ENCODE data around the gene MAP3K19.

GRCh38 chr2:134949981-134950708 is 97.1 kb downstream of the MAP3K19 start:
- TF ChIP-seq CTCF (IDR thresholded peaks at IDR 0.05) (no peak), POLR2A (IDR thresholded peaks at IDR 0.05) (no peak), EP300 (IDR thresholded peaks at IDR 0.05; ENCODE audit: low read depth) (no peak), POLR2AphosphoS5 (IDR thresholded peaks at IDR 0.05) (peak in 1 of 3 donors; percentile 18)

All from transverse colon (tissue), 4 donors.